ENCODE measurements around the gene CCS. TPM values are rescaled to one million over a fixed set of nuclear protein-coding genes. Genes with fewer than 3 reads are reported as not detected.

The CCS gene
- total RNA-seq, 1 experiment from 2014 or later = 25.8 TPM

DNA sequence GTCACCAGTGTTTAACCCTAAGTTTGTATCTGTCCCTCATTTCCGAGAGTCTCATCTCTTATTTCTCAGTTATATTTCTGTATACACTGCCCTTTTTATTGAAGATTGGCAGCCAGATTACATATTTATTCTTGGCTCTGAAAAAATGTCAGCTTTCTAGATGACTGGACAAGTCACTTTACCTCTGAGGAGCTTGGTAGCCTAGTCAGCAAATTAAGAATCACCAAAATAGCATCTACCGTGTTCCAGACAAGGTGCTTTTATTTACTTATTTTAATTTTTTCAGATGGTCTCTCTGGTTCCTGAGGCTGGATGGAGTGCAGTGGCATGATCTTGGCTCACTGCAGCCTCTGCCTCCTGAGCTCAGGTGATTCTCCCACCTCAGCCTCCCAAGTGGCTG, 40.0 kb downstream of the CCS start:
- H3K36me3 Mint-ChIP-seq (ENCODE audit: insufficient read depth, unreplicated experiment) = peaks cover 62% of the 10 kb centered on the region
- TF ChIP-seq, protein P1, sequence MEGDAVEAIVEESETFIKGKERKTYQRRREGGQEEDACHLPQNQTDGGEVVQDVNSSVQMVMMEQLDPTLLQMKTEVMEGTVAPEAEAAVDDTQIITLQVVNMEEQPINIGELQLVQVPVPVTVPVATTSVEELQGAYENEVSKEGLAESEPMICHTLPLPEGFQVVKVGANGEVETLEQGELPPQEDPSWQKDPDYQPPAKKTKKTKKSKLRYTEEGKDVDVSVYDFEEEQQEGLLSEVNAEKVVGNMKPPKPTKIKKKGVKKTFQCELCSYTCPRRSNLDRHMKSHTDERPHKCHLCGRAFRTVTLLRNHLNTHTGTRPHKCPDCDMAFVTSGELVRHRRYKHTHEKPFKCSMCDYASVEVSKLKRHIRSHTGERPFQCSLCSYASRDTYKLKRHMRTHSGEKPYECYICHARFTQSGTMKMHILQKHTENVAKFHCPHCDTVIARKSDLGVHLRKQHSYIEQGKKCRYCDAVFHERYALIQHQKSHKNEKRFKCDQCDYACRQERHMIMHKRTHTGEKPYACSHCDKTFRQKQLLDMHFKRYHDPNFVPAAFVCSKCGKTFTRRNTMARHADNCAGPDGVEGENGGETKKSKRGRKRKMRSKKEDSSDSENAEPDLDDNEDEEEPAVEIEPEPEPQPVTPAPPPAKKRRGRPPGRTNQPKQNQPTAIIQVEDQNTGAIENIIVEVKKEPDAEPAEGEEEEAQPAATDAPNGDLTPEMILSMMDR (IDR thresholded peaks at IDR 0.05; ENCODE audit: unreplicated experiment) = no peak
- intact Hi-C loops (cut with micrococcal nuclease) = no loop called here
- H3K4me1 Mint-ChIP-seq (ENCODE audit: insufficient read depth, unreplicated experiment) = peaks cover 9% of the 10 kb centered on the region
- no peak for DNase-seq (ENCODE audit: unreplicated experiment)
- no peaks in the 10 kb centered on the region for H3K27me3 Mint-ChIP-seq (ENCODE audit: insufficient read depth, unreplicated experiment)
- no peak overlapping the region for H3K4me3 Mint-ChIP-seq (ENCODE audit: unreplicated experiment)
- POLR2A ChIA-PET = interaction anchor here (0.6 to 17.6 kb wide), 2 partner anchors 13 to 147 kb away, joined by 4 to 420 read pairs; partner anchors contain the start of gene RBM14
- BruUV-seq (replicated peaks) = no TSS peak
- CTCF ChIA-PET = no interaction called here
- no peak overlapping the region for H3K27ac Mint-ChIP-seq (ENCODE audit: low read depth, unreplicated experiment)
- no peaks in the 10 kb centered on the region for H3K9me3 Mint-ChIP-seq (ENCODE audit: unreplicated experiment)

DNA sequence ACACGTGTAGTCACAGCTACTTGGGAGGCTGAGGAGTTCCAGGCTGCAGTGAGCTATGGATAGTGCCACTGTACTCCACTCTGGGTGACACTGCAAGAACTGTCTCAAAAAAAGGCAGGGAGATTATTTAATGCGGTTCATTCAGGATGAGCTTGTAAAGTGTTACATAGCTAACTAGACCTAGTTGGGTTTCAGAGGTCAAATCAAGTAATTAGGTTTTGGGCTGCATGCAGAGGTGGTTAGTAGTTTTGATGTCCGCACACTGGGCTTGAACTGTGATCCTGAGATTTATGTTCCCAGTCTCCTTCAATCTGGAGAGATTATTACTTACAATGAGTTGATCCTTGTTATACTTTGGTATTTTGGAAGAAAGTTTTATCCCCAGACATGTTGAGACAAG, 43.4 kb downstream of the CCS start:
- Mint-ChIP-seq H3K27ac (ENCODE audit: low read depth, unreplicated experiment) (peak overlapping the region; percentile 98), H3K36me3 (ENCODE audit: insufficient read depth, unreplicated experiment) (peaks cover 58% of the 10 kb centered on the region), H3K27me3 (ENCODE audit: insufficient read depth, unreplicated experiment) (no peaks in the 10 kb centered on the region), H3K9me3 (ENCODE audit: unreplicated experiment) (no peaks in the 10 kb centered on the region), H3K4me1 (ENCODE audit: insufficient read depth, unreplicated experiment) (peaks cover 24% of the 10 kb centered on the region), H3K4me3 (ENCODE audit: unreplicated experiment) (no peak overlapping the region)
- DNase-seq (ENCODE audit: unreplicated experiment) = no peak
- TF ChIP-seq, protein P1 (IDR thresholded peaks at IDR 0.05; ENCODE audit: unreplicated experiment) = no peak
- no TSS peak for BruUV-seq (replicated peaks)
- POLR2A ChIA-PET = interaction anchor here (0.6 to 17.6 kb wide), 6 partner anchors 12 to 198 kb away, joined by 3 to 420 read pairs (median 18); partner anchors contain the start of genes ACTN3, MRPL11, RBM14 and RBM4B
- intact Hi-C loops (cut with micrococcal nuclease) = no loop called here
- CTCF ChIA-PET = interaction anchor here (0.6 to 2.0 kb wide), 2 partner anchors 42 to 212 kb away, joined by 3 to 8 read pairs; partner anchors contain the start of gene RBM4B

- intact Hi-C loops (cut with micrococcal nuclease) = loop anchor here (1.0 kb wide), 1 partner anchor 127 kb away; the partner anchor contains the start of gene BBS1
- Mint-ChIP-seq H3K27ac (ENCODE audit: low read depth, unreplicated experiment) (peak overlapping the region; percentile 98), H3K9me3 (ENCODE audit: unreplicated experiment) (no peaks in the 10 kb centered on the region), H3K4me1 (ENCODE audit: insufficient read depth, unreplicated experiment) (peaks cover 37% of the 10 kb centered on the region), H3K36me3 (ENCODE audit: insufficient read depth, unreplicated experiment) (peaks cover 63% of the 10 kb centered on the region), H3K27me3 (ENCODE audit: insufficient read depth, unreplicated experiment) (no peaks in the 10 kb centered on the region), H3K4me3 (ENCODE audit: unreplicated experiment) (peak overlapping the region; percentile 97)
- ChIA-PET CTCF (interaction anchor here (0.6 to 1.4 kb wide), 6 partner anchors 9 to 133 kb away, joined by 3 to 5 read pairs (median 3); no protein-coding TSS in a partner anchor), POLR2A (interaction anchor here (0.7 to 17.6 kb wide), 26 partner anchors 11 to 321 kb away, joined by 3 to 420 read pairs (median 6); partner anchors contain the start of genes ACTN3, BRMS1, CCDC87 and CCS)
- TF ChIP-seq, protein P1 (IDR thresholded peaks at IDR 0.05; ENCODE audit: unreplicated experiment) = no peak
- TSS peak; percentile 53 for BruUV-seq (replicated peaks)
- no peak for DNase-seq (ENCODE audit: unreplicated experiment)
These were observed 44.7 kb downstream of the CCS start for GRCh38 chr11:66637557-66638176.

Data from MCF 10A (cell line).